CD4-positive, alpha-beta T cell treated with Interleukin-2 at 100 ng/mL for 4 hours (primary cell): Measurements from ENCODE around the gene SLC2A3.
"Not testable (repeated sequence)": the region's sequence is repeated elsewhere in the genome, so short reads cannot be mapped to it uniquely, and the experiment has no call there.

Experiments used
- DNase-seq: peaks from one replicate; pipeline ENCODE4 v3.0.0-alpha.2; 2020; ENCODE audit warnings: low spot score

The SLC2A3 gene

GRCh38 chr12:7935590-7936581, at the start of gene SLC2A3:
SLC2A3 (minus strand) TSS chr12:7936187; CDS start chr12:7936034, 153 bp downstream.
- peak; percentile 93 for DNase-seq

GRCh38 chr12:7984900-7985299, 48.9 kb upstream of the SLC2A3 start:
- DNase-seq, result no peak

DNA sequence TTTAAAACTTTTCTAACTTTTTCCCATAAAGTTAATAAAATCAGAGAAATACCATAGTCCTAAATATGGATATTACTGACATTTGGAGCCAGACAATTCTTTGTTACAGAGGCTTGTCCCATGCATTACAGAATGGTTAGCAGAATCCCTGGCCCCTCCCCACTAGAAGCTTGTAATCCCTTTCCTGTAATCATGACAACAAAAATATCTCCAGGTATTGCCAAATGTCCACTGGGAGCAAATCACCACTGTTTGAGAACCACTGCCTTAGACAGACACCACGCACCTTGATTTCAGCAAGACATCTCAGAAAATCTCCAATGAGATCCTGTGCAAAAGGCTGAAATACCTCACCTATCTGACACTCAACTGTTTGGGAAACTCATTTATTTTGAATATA, 47.5 kb upstream of the SLC2A3 start:
- not testable (repeated sequence) for DNase-seq

- DNase-seq, result not testable (repeated sequence)
These were observed 47.0 kb upstream of the SLC2A3 start for GRCh38 chr12:7983019-7983418.

- not testable (repeated sequence) for DNase-seq
These were observed 46.3 kb upstream of the SLC2A3 start for GRCh38 chr12:7982332-7982735.

- DNase-seq, result no peak
These were observed 45.5 kb upstream of the SLC2A3 start for GRCh38 chr12:7981446-7981845.

- DNase-seq, result not testable (repeated sequence)
These were observed 41.6 kb upstream of the SLC2A3 start for GRCh38 chr12:7977351-7978124.

GRCh38 chr12:7973457-7973825, 37.5 kb upstream of the SLC2A3 start:
- DNase-seq, result no peak

DNA sequence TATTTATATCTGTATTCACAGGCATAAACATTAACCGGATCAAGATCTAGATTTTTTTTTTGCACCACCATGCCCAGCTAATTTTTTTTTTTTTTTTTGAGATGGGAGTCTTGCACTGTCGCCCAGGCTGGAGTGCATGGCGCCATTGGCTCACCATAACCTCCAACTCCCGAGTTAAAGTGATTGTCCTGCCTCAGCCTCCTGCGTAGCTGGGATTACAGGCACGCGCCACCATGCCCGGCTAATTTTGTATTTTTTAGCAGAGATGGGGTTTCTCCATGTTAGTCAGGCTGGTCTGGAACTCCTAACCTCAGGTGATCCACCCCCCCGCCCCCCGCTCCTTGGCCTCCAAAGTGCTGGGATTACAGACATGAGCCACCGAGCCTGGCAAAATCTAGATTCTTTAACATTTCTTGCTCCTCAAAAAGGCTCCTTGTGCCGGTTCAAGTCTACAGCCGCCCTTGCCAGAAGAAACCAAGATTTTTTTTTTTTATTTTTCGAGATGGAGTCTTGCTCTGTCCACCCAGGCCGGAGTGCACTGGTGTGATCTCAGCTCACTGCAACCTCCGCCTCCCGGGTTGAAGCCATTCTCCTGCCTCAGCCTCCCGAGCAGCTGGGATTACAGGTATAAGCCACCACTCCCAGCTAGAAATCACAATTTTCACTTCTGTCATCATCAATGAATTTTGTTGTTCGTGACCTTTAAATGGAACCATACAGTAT, 36.9 kb upstream of the SLC2A3 start:
- DNase-seq, result no peak

- DNase-seq, result not testable (repeated sequence)
These were observed 36.3 kb upstream of the SLC2A3 start for GRCh38 chr12:7972269-7972668.

GRCh38 chr12:7971765-7972164, 35.8 kb upstream of the SLC2A3 start:
- not testable (repeated sequence) for DNase-seq

DNA sequence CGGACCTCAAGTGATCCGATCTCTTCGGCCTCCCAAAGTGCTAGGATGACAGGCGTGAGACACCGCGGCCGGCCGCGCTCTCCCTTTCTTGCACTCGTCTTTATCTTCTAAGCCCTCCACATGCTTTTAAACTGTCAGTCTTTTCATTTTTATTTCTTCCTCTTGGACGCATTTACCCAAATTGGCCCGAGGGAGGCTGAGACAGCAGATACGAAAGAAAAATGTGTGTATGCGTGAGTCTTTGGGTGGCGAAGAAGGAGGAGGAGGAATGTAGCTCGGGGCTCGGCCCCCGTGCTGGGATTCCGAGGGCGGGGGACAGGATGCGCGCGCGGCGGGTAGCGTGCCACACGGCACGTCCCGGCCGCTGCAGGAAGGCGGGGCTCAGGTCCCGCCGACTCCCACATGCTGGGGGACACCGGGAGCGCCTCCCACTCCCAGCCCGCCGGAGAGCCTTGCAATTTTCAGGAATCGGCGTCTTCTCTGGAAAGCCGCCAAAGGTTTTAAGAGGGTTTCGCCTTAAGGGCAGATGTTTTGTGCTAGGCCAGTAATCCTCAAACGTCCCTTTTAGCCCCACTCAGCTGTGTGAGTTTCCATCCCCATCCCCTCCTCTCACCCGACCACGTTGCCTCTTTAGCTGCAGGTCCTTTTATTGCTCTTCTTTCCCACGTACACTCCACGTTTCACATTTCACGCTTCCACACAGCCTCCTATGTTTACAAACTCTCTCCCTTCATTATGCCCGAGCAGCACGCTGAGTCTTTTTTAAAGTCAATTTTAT, 34.7 kb upstream of the SLC2A3 start:
- peak; percentile 81 for DNase-seq

DNA sequence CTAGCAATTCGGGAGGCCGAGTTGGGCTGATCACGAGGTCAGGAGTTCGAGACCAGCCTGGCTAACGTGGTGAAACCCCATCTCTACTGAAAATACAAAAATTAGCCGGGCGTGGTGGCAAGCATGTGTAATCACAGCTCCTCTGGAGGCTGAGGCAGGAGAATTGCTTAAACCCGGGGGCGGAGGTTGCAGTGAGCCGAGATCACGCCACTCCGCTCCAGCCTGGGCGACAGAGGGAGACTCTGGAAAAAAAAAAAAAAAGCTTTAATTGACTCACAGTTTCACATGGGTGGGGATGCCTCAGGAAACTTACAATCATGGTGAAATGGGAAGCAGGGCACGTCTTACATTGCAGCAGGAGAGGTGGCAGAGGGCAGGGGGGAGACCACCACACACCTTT, 30.6 kb upstream of the SLC2A3 start:
- no peak for DNase-seq

- not testable (repeated sequence) for DNase-seq
These were observed 28.7 kb upstream of the SLC2A3 start for GRCh38 chr12:7964669-7965068.

DNA sequence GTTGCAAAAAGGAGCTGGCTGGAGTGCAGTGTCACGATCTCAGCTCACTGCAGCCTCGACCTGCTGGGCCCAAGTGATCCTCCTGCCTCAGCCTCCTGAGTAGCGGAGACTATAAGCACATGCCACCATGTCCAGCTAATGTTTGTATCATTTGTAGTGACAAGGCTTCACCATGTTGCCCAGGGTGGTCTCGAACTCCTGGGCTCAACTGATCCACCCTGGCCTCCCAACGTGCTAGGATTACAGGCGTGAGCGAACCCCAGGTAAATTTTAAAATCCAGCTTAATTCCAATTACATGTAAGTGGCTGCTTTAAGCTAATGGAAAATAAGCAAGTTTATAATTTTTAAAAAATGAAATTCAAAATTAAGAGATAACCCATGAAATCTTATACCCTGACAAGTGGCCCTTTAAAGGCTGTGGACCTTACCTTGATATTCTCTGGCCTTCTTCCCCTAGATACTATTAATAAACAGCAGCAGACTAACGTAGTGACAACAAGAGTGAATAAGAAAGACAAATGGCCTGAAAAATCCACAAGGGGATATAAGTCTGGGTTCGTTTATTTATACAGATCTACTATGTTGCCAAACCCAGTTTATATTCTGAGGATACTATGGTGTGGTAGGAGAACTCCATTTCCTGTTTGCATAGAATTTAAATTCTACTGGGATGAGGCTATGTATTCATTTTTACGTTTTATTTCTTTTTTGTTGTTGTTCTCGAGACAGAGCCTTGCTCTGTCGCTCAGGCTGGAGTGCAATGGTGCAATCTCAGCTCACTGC, 25.6 kb upstream of the SLC2A3 start:
- DNase-seq, result no peak

- DNase-seq, result peak; percentile 44
These were observed 23.7 kb upstream of the SLC2A3 start for GRCh38 chr12:7959701-7960121.

DNA sequence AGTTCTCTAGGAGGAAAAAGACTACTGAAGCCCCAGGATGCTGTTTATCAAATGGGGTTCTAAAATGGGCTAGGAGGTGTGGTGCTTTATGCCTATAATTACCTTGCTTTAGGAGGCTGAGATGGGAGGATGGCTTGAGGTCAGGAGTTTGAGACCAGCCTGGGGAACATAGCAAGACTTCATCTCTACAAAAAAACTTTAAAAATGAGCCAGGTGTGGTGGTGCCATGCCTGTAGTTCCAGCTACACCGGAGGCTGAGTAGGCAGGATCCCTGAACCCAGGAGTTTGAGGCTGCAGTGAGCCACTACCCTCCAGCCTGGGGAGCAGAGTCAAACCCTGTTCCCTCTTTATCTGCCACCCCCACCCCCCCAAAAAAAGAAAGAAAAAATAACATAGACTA, 23.3 kb upstream of the SLC2A3 start:
- DNase-seq, result no peak

DNA sequence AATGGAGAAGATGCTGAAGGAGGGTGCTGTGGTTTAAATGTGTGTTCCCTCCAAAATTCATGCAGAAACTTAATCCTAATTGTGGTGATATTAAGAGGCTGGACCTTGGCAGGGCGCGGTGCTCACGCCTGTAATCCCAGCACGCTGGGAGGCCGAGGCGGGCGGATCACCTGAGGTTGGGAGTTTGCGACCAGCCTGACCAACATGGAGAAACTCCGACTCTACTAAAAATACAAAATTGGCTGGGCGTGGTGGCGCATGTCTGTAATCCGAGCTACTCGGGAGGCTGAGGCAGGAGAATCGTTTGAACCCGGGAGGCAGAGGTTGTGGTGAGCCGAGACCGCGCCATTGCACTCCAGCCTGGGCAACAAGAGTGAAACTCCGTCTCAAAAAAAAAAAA, 18.9 kb upstream of the SLC2A3 start:
- DNase-seq, result not testable (repeated sequence)

GRCh38 chr12:7954418-7954817, 18.4 kb upstream of the SLC2A3 start:
- DNase-seq, result not testable (repeated sequence)

DNA sequence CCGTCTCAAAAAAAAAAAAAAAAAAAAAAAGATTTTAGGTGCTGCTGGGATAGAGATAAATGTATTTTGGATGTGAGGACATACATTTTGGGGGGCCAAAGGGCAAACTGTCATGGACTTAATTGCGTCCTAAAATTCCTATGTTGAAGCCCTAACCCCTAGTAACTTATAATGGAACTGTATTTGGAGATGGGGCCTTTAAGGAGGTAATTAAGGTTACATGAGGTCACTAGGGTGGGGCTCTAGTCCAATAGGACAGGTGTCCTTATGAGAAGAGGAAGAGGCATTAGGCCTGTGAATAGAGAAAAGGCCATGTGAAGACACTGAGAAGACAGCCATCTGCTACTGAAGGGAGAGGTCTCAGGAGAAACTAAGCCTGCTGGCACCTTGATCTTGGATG, 17.9 kb upstream of the SLC2A3 start:
- DNase-seq, result not testable (repeated sequence)

DNA sequence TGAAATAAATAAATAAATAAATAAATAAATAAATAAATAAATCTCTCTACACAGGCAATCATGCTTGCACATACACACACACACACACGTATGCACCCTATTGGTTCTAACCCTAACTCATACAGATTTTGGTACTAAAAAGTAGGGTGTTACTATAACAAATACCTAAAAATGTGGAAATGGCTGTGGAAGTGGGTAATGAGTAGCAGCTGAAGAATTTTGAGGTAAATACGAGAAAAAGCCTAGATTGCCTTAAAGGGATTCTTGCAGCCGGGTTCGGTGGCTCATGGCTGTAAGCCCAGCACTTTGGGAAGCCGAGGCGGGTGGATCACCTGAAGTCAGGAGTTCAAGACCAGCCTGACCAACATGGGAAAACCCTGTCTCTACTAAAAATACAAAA, 15.7 kb upstream of the SLC2A3 start:
- no peak for DNase-seq
